ENCODE measurements around the gene ZNF688. TPM values are rescaled to one million over a fixed set of nuclear protein-coding genes. Genes with fewer than 3 reads are reported as not detected.

Gene ZNF688
- total and polyA plus RNA-seq, 2 of the 8 experiments (the other 6 are each of a cell fraction or from before 2014, with no cell fraction given) = 2.7 to 3.5 TPM

DNA sequence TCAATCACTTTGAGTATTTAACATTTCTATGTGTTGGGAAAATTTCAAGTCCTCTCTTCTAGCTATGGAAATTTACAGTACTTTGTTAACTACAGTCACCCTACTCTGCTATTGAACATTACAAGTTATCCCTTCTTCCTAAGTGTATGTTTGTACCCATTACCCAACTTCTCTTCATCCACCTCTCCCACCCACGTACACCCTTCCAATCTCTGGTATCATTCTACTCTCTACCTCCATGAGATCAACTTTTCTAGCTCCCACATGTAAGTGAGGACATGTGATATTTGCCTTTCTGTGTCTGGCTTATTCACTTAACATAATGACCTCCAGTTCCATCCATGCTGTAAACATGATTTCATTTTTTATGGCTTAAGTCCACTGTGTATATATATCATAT, 3.2 kb upstream of the ZNF688 start (continued):
- TF ChIP-seq KDM4A (IDR thresholded peaks at IDR 0.05; ENCODE audit: low read depth, low read length, severe bottlenecking) = no peak
- TF ChIP-seq SIN3A (conservative IDR thresholded peaks at IDR 0.05 in 1 of 2, IDR thresholded peaks at IDR 0.05 in 1 of 2; ENCODE audit: low read depth in 1 of 2, low read length in 2 of 2) = no peak
- no peak for TF ChIP-seq SP2 (IDR thresholded peaks at IDR 0.05; ENCODE audit: low read length)
- no peak for TF ChIP-seq HDAC6 (IDR thresholded peaks at IDR 0.05; ENCODE audit: low read depth, low read length)
- TF ChIP-seq, protein P1, sequence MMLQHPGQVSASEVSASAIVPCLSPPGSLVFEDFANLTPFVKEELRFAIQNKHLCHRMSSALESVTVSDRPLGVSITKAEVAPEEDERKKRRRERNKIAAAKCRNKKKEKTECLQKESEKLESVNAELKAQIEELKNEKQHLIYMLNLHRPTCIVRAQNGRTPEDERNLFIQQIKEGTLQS (IDR thresholded peaks at IDR 0.05; ENCODE audit: insufficient read depth, low read depth, low read length) = no peak
- TF ChIP-seq, protein P2, sequence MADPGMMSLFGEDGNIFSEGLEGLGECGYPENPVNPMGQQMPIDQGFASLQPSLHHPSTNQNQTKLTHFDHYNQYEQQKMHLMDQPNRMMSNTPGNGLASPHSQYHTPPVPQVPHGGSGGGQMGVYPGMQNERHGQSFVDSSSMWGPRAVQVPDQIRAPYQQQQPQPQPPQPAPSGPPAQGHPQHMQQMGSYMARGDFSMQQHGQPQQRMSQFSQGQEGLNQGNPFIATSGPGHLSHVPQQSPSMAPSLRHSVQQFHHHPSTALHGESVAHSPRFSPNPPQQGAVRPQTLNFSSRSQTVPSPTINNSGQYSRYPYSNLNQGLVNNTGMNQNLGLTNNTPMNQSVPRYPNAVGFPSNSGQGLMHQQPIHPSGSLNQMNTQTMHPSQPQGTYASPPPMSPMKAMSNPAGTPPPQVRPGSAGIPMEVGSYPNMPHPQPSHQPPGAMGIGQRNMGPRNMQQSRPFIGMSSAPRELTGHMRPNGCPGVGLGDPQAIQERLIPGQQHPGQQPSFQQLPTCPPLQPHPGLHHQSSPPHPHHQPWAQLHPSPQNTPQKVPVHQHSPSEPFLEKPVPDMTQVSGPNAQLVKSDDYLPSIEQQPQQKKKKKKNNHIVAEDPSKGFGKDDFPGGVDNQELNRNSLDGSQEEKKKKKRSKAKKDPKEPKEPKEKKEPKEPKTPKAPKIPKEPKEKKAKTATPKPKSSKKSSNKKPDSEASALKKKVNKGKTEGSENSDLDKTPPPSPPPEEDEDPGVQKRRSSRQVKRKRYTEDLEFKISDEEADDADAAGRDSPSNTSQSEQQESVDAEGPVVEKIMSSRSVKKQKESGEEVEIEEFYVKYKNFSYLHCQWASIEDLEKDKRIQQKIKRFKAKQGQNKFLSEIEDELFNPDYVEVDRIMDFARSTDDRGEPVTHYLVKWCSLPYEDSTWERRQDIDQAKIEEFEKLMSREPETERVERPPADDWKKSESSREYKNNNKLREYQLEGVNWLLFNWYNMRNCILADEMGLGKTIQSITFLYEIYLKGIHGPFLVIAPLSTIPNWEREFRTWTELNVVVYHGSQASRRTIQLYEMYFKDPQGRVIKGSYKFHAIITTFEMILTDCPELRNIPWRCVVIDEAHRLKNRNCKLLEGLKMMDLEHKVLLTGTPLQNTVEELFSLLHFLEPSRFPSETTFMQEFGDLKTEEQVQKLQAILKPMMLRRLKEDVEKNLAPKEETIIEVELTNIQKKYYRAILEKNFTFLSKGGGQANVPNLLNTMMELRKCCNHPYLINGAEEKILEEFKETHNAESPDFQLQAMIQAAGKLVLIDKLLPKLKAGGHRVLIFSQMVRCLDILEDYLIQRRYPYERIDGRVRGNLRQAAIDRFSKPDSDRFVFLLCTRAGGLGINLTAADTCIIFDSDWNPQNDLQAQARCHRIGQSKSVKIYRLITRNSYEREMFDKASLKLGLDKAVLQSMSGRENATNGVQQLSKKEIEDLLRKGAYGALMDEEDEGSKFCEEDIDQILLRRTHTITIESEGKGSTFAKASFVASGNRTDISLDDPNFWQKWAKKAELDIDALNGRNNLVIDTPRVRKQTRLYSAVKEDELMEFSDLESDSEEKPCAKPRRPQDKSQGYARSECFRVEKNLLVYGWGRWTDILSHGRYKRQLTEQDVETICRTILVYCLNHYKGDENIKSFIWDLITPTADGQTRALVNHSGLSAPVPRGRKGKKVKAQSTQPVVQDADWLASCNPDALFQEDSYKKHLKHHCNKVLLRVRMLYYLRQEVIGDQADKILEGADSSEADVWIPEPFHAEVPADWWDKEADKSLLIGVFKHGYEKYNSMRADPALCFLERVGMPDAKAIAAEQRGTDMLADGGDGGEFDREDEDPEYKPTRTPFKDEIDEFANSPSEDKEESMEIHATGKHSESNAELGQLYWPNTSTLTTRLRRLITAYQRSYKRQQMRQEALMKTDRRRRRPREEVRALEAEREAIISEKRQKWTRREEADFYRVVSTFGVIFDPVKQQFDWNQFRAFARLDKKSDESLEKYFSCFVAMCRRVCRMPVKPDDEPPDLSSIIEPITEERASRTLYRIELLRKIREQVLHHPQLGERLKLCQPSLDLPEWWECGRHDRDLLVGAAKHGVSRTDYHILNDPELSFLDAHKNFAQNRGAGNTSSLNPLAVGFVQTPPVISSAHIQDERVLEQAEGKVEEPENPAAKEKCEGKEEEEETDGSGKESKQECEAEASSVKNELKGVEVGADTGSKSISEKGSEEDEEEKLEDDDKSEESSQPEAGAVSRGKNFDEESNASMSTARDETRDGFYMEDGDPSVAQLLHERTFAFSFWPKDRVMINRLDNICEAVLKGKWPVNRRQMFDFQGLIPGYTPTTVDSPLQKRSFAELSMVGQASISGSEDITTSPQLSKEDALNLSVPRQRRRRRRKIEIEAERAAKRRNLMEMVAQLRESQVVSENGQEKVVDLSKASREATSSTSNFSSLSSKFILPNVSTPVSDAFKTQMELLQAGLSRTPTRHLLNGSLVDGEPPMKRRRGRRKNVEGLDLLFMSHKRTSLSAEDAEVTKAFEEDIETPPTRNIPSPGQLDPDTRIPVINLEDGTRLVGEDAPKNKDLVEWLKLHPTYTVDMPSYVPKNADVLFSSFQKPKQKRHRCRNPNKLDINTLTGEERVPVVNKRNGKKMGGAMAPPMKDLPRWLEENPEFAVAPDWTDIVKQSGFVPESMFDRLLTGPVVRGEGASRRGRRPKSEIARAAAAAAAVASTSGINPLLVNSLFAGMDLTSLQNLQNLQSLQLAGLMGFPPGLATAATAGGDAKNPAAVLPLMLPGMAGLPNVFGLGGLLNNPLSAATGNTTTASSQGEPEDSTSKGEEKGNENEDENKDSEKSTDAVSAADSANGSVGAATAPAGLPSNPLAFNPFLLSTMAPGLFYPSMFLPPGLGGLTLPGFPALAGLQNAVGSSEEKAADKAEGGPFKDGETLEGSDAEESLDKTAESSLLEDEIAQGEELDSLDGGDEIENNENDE (IDR thresholded peaks at IDR 0.05; ENCODE audit: insufficient replicate concordance, low read length) = no peak

All from H1 (cell line).